PC-9 (cell line): Measurements from ENCODE around the gene MAP3K13.

Experiments used
- EZH2 ChIP-seq: fragments of 200-600 bp; sonication (generic); IDR thresholded peaks from 2 replicates; pipeline ENCODE4 v1.8.0; 2017; ENCODE audit warnings: antibody characterized with exemption, low read depth
- TF ChIP-seq, protein P1 (sequence below): fragments of 200-600 bp; sonication (generic); conservative IDR thresholded peaks from 2 replicates; pipeline ENCODE4 v1.6.1; 2017; ENCODE audit warnings: mixed run types, antibody characterized with exemption, mild to moderate bottlenecking, moderate library complexity

DNA sequence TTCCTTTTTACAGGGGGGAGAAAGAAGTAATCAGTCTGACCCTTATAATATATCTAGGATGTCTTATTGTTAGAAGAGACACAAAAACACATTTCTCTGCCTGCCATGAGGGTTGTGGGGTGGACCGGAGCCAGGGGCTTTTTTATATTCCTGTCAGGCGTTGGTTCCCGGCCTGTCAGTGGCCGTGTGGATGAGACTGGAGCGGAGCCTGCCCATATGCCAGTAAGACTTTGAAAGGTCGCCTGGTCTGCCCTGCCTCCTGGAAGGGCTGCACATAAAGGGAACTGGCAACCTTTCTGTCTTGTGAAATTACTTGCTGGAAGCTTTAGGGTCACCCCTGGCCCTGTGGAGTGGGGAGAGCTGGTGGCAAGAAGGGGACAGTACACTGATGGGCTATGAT, 34.7 kb downstream of the MAP3K13 start:
- TF ChIP-seq, protein P1, sequence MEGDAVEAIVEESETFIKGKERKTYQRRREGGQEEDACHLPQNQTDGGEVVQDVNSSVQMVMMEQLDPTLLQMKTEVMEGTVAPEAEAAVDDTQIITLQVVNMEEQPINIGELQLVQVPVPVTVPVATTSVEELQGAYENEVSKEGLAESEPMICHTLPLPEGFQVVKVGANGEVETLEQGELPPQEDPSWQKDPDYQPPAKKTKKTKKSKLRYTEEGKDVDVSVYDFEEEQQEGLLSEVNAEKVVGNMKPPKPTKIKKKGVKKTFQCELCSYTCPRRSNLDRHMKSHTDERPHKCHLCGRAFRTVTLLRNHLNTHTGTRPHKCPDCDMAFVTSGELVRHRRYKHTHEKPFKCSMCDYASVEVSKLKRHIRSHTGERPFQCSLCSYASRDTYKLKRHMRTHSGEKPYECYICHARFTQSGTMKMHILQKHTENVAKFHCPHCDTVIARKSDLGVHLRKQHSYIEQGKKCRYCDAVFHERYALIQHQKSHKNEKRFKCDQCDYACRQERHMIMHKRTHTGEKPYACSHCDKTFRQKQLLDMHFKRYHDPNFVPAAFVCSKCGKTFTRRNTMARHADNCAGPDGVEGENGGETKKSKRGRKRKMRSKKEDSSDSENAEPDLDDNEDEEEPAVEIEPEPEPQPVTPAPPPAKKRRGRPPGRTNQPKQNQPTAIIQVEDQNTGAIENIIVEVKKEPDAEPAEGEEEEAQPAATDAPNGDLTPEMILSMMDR = no peak
- no peak for TF ChIP-seq EZH2
